GF-D8 (cell line): ENCODE measurements around the gene AMBRA1.

Source experiments
- DNase-seq: peaks from one replicate; lab custom pipeline; 2025; lab: John Stamatoyannopoulos, UW

The AMBRA1 gene

DNA sequence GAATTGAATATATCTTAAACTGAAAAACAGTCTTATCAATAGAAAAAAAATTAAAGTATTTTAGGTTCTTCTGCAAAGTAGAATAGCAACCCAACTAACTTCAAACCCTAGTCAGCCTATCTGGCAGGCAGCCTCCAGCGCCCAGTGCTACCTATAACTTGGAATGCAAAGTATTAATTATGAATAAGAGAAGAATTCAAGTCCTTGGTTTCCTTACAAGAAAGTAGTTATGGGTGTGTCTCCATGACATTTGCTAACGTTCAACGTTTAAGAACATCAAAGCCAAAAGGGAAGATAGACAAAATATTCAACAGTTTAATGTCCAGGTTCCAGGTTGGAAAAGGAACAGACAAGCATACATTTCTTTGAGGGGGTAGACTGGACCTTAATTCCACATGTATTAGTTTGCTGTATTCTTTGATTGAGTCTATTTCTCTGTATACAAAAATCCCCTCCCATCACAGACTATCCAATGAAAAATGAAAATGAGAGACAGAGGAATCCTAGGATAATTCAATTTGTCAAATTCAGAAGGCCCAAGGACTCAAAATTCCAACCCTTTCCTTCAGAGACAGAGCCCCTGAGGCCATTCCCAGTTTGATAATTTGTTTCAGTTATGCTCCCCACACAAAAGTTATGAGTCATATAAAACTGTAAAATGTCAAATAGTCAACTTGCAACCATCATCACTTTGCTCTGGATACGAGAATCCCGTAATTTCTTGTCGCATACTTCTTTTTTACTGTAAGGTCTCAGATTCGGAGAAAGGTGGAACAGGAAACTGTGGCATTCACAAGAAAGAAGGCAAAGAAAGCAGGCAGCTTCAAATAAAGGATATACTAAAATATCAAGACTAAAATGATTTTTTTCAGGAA lies 118.5 kb downstream of the AMBRA1 start:
- no peak for DNase-seq

DNA sequence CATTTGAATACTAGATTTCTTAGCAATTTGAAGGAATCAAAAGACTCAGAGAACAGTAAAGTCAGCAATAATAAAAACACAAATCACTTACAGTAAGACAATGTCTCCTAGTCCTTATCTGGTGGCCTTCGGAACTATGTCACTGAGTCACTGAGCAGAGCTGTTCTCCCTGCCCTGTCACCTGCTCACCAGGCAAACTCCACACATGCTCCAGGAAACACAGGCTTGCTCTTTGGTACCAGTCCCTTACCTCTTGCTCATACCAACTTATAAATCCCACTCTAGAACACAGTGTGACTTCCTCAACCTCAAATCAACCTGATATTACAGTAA lies 121.2 kb downstream of the AMBRA1 start:
- DNase-seq, result no peak

DNA sequence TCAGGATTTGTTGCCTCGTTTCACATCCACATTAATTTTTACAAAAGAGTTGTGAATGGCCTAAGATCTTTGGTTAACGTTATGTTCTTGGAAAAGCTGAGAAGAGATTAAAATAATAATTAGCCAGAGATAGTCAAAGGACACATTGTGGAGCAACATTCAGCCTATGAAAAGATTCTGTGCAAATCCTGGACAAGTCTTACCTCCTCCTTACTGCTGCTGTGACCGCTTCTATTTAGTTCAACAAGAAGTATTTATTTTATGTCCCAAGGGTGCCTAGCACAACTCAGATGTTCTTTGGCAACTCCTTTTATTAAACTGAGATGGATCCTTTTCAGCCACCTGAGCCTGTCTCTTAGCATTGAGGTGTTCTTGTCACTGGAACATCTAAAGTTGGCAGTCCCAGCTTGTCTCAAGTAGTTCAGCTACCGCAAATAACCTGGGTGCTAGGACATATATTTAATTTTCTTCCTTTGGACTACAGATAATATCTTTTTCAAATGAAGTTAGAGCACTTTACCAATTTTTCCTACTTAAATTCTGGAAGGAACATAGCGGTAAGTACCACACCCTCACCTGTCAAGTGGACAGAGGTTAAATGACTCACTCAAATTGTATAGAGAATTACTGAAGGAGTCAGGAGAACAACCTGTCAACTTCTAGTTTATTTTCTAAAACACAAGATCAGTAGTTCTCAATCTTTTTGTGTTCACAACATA lies 121.7 kb downstream of the AMBRA1 start:
- DNase-seq, result no peak

DNA sequence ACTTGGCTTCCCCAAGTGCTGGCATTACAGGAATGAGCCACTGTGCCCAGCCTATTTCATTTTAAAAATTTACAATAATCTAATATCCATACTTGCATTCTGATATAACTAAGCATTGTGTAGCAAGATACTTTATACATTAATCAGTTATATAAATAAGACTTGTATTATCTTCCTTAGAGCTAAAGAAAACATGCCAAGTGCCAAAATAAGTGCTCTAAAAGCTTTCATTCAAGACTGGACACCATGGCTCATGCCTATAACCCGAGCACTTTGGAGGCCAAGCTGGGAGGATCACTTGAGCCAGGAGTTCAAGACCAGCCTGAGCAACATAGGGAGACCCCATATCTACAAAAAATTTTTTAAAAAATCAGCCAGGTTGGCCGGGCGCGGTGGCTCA lies 123.9 kb downstream of the AMBRA1 start:
- no peak for DNase-seq

DNA sequence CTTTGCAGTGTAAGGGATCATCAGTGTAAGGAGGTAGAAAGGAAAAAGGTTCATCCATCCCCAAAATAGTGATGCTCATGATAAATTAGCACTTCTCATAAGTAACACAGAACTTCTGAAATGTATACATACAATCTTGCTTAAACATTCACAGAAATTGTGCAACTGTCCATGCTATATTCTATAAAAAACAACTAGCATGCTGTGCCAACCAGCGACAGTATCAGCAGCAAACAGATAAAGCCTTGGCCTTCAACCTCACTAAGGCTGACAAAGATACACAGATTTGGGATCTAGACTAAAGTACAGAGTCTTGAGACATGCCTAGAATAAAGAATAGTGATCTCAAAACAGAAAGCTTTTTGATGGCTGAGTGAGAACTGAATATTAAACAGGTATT lies 128.1 kb downstream of the AMBRA1 start:
- DNase-seq, result no peak

DNA sequence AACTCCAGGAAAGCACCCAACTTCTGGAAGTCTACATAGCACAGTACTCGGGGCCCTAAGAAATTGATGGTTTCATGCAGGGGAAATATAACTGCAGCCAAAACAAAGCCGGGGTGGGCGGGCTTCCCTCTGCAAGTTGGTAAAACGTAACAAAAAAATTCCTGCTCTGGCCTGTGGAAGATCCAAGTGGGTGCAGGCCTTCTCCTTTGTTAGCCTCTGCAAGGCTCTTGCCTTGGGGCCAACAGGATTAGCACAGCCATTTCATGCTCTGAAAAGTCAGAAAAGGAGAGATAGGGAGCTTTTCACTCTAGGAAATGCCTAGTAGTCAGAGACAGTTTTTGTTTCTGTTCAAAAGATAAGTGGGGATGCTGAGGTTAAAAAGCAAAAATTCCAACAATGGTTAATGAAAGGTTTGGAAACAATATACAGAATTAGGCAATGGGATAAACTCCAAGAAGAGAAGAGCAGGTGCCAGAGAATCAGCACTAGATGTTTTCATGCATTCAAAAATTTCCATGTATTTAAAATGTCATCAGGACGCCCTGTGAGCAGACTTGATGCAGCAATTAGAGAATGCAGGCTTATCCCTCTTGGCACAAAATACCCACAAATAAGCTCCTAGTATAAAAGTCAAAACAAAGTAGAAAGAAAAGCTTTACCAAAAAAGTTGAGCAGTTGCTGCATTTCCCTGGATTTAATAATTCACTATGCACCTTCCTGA lies 130.0 kb downstream of the AMBRA1 start:
- DNase-seq, result no peak

DNA sequence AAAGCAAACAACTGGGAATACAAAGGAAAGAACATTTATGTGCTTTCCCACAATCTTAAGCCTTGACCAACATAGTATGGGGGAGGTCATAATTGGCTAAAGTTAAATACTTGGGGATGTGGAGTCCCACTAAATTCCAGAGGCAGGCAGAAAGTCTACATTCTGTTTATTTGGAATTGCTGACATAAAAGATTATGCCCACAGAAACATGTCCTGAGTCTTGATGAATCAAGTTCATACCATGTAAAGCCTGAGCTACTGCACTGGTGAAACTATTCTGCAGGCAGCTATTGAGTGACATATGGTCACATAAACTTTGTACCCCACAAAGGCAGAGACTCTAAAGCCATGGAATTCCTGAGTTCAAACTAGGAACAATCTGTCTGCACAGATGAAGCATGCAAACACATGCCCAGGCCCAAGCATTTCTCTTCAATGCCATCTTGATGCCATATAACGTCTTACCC lies 132.3 kb downstream of the AMBRA1 start:
- DNase-seq, result no peak

DNA sequence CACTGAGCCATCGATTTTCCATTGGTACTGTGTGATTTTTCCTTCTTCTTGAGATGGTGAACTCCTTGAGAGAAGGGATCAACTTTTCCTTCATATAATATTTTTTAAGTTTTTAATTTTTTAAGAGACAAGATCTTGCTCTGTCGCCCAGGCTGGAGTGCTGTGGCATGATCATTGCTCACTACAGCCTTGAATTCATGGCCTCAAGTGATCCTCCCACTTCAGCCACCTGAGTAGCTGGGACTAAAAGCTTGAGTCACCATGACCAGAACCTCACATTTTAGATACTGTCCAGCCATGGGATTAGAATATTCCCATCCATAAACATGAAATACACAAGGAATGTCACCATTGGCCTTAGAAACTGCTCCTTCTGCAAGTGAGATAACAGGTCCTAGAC lies 135.3 kb downstream of the AMBRA1 start:
- DNase-seq, result no peak

DNA sequence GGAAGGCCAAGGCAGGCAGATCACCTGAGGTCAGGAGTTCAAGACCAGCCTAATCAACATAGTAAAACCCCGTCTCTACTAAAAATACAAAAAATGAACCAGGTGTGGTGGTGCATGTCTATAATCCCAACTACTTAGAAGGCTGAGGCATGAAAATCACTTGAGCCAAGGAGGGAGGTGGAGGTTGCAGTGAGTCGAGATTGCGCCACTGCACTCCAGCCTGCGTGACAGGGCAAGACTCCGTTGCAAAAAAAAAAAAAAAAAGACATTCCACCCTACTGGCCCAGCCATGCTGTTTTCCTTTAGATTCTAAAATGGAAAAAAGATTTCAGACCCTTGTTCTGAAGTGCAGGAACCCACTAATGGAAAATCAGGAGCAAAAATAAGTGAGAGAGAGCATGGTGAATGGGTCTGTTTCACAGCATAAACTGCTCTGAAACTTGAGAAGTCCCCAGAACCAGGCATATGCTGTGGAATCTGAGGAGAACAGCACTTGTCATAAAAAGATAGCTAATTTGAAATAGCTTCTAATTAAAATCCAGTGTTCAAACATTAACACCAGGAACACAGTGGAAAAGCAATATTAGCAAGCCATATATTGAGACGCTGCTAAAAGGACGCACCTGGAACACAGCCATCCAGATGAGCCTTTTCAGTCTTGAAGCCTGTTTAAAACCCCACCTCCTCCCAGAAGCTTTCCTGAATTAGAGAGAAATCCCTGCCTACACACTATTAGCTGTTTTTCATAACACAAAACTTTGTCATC lies 136.0 kb downstream of the AMBRA1 start:
- no peak for DNase-seq

DNA sequence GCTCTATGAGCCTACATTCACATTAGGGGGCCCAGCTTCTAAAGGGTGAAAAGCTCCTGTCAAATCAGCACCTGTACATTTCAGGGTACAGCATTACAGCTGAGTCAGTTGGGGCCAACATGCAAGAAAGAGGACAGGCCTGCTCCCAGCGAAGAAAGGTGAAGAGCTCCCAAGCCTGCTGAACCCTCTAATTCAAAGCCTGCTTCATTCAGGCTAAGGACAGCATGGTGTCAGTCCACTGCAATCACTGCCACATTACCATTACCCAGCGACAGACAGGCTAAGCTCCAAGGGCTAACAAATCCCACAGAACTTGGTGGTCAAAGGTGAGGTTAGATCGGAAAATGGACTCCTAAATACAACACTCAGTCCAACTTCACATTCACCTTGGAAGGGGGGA lies 136.8 kb downstream of the AMBRA1 start:
- DNase-seq, result no peak

DNA sequence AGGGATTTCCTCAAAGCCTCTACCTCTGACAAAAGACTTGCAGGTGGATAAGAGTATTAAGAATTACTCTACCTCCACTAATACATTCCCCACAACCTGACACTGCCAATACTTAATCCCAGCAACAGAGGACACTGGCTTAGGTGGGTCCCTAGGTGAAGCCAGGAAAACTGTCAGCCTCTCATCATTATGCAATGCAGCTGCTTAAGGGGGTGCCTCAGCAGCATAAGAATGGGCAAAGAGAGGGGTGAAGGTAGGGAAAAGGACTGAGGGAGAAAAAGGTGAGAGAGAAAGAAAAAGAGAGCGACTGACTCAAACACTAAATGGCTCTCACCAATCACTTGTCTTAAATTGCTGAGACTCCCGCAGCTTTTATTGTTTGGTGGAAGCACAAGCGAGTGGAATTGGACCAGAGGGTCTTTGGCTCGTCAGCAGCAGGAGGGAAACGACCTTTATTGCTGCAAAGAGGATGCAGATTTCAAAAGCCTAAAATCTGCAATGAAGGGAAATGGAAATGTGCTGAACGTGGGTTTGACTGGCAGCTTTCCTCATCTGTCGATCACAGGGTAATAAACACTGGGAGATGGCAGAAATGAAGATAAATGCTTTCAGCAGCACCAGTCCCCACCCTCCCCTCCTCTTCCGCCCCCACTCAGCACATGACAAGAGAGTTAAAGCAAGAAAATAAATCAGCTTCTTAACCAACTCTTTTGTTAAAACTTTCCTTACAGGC lies 137.4 kb downstream of the AMBRA1 start:
- no peak for DNase-seq

DNA sequence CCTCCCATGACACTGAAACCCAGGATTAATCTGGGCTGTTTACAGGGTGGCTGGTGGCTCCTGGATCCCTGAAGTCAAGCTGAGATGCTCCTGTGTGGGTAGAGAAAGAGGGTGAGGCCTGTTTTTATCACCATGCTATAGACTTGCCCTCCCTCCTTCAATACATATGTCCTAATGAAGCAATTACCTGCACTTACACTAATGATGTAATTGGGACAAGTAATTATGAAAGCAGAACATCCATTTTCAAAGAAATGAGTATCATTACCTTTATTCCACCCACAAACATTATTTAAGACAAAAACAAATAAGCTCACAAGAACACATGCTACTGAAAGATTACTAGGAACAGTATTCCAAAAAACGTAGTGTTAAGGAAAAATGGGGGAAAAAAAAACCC lies 138.0 kb downstream of the AMBRA1 start:
- DNase-seq, result no peak

DNA sequence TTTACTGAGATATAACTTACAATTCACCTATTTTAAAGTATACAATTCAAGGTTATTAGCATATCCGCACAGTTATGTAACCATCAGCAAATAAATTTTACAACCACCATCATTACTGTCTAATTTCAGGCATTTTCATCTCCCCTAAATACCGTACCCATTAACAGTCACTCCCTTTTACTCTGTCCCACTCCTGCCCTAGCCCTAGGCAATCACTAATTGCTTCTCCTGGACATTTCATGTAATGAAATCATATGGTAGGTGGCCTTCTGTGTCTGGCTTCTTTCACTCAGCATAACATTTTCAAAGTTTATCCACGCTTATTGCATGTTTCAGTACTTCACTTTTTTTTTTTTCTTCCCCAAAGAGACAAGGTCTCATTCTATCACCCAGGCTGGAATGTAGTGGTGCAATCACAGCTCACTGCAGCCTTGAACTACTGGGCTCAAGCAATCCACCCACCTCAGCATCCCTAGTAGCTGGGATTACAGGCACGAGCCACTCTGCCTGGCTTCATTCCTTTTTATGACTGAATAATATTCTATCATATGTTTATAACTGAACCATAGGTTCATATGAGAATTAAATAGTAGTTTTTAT lies 140.8 kb downstream of the AMBRA1 start:
- no peak for DNase-seq

DNA sequence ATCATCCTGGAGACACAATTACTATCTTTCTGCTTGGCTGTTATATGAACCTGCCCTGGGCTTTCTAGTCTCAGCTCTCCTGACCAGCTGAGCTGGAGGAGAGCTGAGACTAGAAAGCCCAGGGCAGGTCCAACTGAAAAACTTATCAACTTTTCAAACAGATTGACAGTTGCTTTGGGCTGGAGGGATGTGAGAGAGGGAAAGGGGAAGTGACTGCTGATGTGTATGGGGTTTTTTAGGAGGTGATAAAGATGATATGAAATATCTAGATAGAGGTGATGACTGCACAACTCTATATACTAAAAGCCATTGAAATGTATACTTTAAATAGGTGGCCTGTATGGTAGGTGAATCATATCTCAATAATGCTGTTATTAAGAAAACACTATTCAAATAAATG lies 142.1 kb downstream of the AMBRA1 start:
- no peak for DNase-seq

DNA sequence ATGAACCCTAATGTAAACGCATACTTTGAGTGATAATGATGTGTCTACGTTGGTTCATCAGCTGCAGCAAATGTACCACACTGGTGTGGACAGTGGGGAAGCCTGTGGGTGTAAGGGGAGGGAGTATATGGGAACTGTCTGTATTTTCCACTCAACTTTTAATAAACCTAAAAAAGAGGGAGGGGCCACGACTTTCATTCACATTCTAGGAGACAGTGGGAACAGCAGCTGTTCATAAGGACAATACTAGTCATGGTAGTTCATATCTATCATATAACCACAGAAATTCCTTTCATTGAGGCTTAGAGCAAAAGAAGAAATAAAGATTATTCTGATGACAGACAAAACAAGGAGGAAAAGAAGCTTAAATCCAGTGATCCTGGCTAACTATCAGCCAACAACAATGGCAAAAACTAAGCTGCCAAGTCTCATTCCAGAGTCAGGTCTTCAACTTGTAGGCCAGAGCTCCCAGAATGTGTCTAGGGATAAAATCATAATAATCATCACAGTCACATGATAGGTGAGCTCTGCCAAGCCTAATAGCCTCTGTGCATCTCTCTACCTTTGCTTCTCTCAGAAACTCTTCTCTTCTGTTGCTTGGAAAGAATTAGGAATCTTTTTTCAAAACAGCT lies 142.9 kb downstream of the AMBRA1 start:
- DNase-seq, result no peak

DNA sequence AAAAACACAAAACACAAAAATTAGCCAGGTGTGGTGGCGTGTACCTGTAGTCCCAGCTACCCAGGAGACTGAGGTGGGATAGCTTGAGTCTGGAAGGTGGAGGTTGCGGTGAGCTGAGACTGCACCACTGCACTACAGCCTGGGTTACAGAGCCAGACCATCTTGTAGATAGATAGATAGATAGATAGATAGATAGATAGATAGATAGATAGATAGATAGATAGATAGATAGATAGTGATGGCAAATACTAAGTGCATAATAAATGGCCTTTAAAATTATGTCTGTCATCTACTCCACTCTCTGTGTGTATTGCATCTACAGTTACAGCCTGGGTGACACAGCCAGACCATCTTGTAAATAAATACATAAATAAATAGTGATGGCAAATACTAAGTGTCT lies 146.3 kb downstream of the AMBRA1 start:
- DNase-seq, result no peak

DNA sequence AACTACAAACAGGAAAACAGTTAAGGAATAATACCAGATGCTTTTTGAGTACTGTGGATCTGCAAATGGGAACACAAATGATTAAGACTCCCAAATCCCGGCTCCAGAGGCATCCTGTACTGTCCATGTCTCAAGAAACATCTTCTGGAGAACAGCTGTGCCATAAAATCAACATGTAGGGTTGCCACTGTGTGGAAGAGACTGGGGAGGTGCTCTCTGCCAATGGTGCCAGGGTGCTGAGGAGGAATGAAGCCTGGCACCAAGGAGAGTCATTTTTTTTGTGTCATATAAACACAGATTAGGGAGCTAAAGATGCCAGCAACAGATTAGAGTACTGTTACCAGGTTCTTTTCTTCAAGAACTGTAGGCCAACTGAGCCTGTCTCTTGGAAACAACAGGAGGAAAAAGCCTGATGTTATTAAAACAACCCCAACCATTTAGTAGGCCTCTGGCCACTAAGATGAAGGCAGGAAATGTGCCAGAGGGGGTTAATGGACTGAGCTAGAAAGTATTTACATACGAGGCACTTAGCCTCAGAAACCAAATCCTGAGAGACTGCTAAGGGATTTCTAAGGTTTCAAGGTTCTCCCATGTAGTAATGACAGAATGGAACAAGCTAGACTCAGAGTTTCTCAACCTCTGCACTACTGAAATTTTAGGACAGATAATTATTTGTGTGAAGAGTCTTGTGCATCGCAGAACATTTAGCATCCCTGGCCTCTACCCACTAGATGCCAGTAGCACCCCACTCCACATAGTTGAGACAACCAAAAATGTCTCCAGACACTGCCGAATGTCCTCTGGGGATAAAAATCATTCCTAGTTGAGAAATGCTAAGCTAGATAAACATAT lies 147.7 kb downstream of the AMBRA1 start:
- DNase-seq, result no peak

DNA sequence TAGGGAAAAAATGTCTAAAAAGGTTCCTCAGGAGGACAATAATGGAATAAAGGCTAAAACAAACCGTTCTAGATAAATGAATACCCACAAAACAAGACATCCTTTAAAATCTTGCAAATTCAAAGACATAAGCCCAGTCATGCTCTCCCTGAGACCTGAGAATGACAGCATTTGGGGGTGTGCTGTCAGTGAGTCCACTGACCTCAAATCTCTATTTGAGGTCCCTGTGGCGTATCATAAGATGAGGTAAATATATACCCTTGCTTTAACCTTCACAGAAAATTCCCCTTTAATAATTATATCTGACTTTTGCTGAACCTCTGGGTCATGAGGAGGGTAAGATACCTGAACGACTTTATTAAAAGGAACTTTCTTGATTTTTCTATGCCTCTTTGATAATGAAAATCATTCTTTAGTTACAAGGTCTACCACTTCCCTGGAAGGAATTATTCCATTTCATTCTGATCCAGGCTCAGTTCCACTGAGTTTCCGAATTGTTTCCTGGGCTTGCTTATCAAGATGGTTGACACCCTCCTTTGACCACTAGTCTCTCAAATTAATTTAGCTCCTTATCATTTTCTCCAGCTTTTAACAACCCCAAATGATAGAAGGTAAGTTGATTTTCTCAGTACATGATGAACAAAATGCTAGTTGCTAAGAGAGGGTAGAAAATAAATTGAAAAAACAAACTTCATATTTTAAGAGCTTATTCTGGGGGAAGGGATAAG lies 148.5 kb downstream of the AMBRA1 start:
- no peak for DNase-seq

DNA sequence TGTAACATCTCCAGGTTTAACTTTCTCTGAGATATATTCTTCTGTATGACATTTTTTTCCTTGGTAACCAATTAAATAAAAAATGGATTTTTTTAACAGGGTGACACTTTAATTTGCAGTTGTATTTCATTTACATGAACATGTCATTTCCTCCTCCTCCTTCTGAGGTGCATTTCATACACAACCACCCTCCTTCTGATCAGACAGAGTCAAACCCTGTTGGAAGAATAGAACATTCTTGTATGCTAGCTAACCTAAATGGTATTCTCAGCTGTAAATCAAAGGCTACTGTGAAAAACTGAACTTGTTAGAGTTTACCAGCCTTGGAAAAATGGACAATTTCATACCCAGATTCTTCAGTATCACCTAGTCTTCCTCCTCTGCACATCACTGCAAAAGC lies 149.5 kb downstream of the AMBRA1 start:
- no peak for DNase-seq
